Caco-2 (cell line): Measurements from ENCODE around the gene TCHHL1. TPM values are rescaled to one million over a fixed set of nuclear protein-coding genes. Genes with fewer than 3 reads are reported as not detected.
"Not testable (repeated sequence)": the region's sequence is repeated elsewhere in the genome, so short reads cannot be mapped to it uniquely, and the experiment has no call there.

Source experiments
- BruUV-seq: library from RNA; stranded (reverse); fragments of 400-500 nt; replicated peaks from 2 replicates; lab custom pipeline; 2021; lab: Mats Ljungman, UMichigan
- CTCF ChIA-PET: fragments of 300-600 bp; sonication (Branson Sonifier 250); formaldehyde crosslinking; loops from one replicate; lab custom pipeline; 2022; ENCODE audit warnings: antibody characterized with exemption; lab: Charles Lee
- POLR2A ChIA-PET: fragments of 300-600 bp; sonication (Branson Sonifier 250); formaldehyde crosslinking; loops from one replicate; lab custom pipeline; 2022; ENCODE audit warnings: antibody characterized with exemption; lab: Charles Lee
- DNase-seq, 2 experiments: peaks; one replicate each; pipeline versions ENCODE4 v3.0.0 to v3.0.0-alpha.2; 2020 to 2022
- H3K27me3 ChIP-seq: replicated peaks from 2 replicates; pipeline ENCODE4 v1.6.0; 2011; ENCODE audit warnings: low read length; ENCODE audit not compliant: control insufficient read depth, insufficient read depth
- H3K36me3 ChIP-seq: 2 replicates; pipeline ENCODE4 v1.5.1; 2011; ENCODE audit warnings: low read length; ENCODE audit not compliant: control insufficient read depth, insufficient read depth
- H3K4me1 ChIP-seq: fragments of 250-450 bp; sonication (Bioruptor Pico); 2 replicates; pipeline ENCODE4 v1.5.1; 2020; ENCODE audit warnings: mild to moderate bottlenecking
- H3K4me3 ChIP-seq: 2 replicates; pipeline ENCODE4 v1.5.1; 2011; ENCODE audit warnings: low read depth, mild to moderate bottlenecking, control low read depth, low read length
- H3K9me3 ChIP-seq: fragments of 250-450 bp; sonication (Bioruptor Pico); 2 replicates; pipeline ENCODE4 v1.5.1; 2020; ENCODE audit warnings: mild to moderate bottlenecking, moderate library complexity
- H3K27ac Mint-ChIP-seq: one replicate; pipeline ENCODE4 v1.8.0; 2022; ENCODE audit warnings: mixed read lengths; ENCODE audit not compliant: unreplicated experiment
- H3K27me3 Mint-ChIP-seq: one replicate; pipeline ENCODE4 v1.8.0; 2022; ENCODE audit warnings: mixed read lengths; ENCODE audit not compliant: insufficient read depth, unreplicated experiment
- H3K36me3 Mint-ChIP-seq: one replicate; pipeline ENCODE4 v1.8.0; 2022; ENCODE audit warnings: mild to moderate bottlenecking, mixed read lengths; ENCODE audit not compliant: insufficient read depth, unreplicated experiment
- H3K4me1 Mint-ChIP-seq: one replicate; pipeline ENCODE4 v1.8.0; 2022; ENCODE audit warnings: low read depth, mixed read lengths; ENCODE audit not compliant: unreplicated experiment
- H3K4me3 Mint-ChIP-seq: one replicate; pipeline ENCODE4 v1.8.0; 2022; ENCODE audit warnings: mild to moderate bottlenecking, moderate library complexity, mixed read lengths; ENCODE audit not compliant: unreplicated experiment
- H3K9me3 Mint-ChIP-seq: one replicate; pipeline ENCODE4 v1.8.0; 2022; ENCODE audit warnings: mixed read lengths; ENCODE audit not compliant: unreplicated experiment
- intact Hi-C: fragments of 100-400 bp; cut with micrococcal nuclease; formaldehyde crosslinking; loops from one replicate; pipeline ENCODE4 v1.10.0; 2022; ENCODE audit not compliant: unreplicated experiment
- total RNA-seq: library from RNA; stranded (reverse); gene quantifications from 2 replicates; pipeline ENCODE4 v1.2.3, GENCODE V29; 2022
- TF ChIP-seq, protein P1 (sequence below), 2 experiments: fragments of 200-600 bp in 1 of 2; IDR thresholded peaks; 1 replicate in 1 of 2; 2 replicates in 1 of 2; pipeline versions ENCODE4 v1.5.1 to v1.8.0; 2011 to 2022; ENCODE audit warnings: antibody characterized with exemption in 1 of 2, control low read depth in 1 of 2, inconsistent platforms in 1 of 2, low read depth in 1 of 2, low read length in 1 of 2, mild to moderate bottlenecking in 1 of 2, moderate library complexity in 1 of 2; ENCODE audit not compliant: insufficient read depth in 1 of 2, severe bottlenecking in 1 of 2, unreplicated experiment in 1 of 2

Gene TCHHL1
- total RNA-seq, 1 experiment from 2014 or later: not detected

DNA sequence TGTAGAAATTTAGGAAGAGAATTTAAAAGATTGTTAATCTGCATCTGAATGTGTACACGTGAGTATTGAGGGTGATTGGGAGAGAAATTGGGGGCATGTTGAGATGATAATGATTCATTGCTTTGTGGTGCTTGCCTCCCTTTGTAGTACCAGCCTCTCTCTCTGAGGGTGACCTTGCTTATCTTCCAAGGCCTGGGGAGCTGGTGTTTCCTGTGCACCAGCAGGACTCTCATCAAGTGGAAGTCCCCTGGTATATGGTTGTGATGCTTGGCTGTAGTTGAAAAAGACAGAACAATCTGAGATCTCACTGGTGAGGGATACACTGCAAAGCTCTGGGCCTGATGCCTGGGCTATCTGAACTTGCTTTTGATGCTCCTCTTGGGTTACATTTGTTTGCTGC, 4.0 kb downstream of the TCHHL1 start:
- H3K27me3 Mint-ChIP-seq: peaks cover 5% of the 10 kb centered on the region
- no peaks in the 10 kb centered on the region for H3K4me1 Mint-ChIP-seq
- H3K27me3 ChIP-seq: no peaks in the 10 kb centered on the region
- no peak overlapping the region for H3K4me3 ChIP-seq
- ChIA-PET CTCF (no interaction called here), POLR2A (no interaction called here)
- H3K36me3 ChIP-seq: no peaks in the 10 kb centered on the region
- TF ChIP-seq, protein P1, sequence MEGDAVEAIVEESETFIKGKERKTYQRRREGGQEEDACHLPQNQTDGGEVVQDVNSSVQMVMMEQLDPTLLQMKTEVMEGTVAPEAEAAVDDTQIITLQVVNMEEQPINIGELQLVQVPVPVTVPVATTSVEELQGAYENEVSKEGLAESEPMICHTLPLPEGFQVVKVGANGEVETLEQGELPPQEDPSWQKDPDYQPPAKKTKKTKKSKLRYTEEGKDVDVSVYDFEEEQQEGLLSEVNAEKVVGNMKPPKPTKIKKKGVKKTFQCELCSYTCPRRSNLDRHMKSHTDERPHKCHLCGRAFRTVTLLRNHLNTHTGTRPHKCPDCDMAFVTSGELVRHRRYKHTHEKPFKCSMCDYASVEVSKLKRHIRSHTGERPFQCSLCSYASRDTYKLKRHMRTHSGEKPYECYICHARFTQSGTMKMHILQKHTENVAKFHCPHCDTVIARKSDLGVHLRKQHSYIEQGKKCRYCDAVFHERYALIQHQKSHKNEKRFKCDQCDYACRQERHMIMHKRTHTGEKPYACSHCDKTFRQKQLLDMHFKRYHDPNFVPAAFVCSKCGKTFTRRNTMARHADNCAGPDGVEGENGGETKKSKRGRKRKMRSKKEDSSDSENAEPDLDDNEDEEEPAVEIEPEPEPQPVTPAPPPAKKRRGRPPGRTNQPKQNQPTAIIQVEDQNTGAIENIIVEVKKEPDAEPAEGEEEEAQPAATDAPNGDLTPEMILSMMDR (IDR thresholded peaks at IDR 0.05; ENCODE audit: insufficient read depth in 1 of 2, low read depth in 1 of 2, low read length in 1 of 2, severe bottlenecking in 1 of 2, unreplicated experiment in 1 of 2): no peak
- H3K27ac Mint-ChIP-seq: no peak overlapping the region
- H3K9me3 ChIP-seq: no peaks in the 10 kb centered on the region
- H3K36me3 Mint-ChIP-seq: no peaks in the 10 kb centered on the region
- intact Hi-C loops: no loop called here
- no peaks in the 10 kb centered on the region for H3K9me3 Mint-ChIP-seq
- H3K4me3 Mint-ChIP-seq: no peak overlapping the region
- H3K4me1 ChIP-seq: no peaks in the 10 kb centered on the region
- DNase-seq: no peak
- no TSS peak for BruUV-seq

DNA sequence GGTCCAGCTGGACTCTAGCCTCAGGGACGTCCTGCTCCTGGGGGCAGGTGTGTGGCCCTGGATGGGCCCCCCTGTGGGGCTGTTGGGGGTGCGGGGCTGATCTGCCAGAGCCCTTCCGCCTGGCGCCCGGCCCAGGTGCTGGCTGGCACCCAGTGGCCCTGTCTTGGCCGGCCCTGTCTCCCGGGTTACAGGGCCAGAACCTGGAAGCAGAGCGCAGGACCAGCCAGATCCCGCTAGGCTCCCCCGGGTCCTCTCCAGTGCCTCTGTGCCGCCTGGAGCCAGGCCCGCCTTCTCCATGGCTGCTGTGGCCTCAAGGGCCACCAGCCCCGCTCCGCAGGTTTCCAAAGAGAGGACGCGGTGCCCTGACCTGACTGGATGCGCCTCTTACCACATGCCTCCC, 7.8 kb downstream of the TCHHL1 start:
- H3K27ac Mint-ChIP-seq, H3K9me3 ChIP-seq, H3K4me1 ChIP-seq, BruUV-seq, DNase-seq, H3K9me3 Mint-ChIP-seq, H3K4me3 Mint-ChIP-seq, H3K36me3 Mint-ChIP-seq, POLR2A ChIA-PET, H3K36me3 ChIP-seq, H3K4me3 ChIP-seq, CTCF ChIA-PET, intact Hi-C loops, H3K27me3 ChIP-seq, H3K4me1 Mint-ChIP-seq: not testable (repeated sequence)
- peaks cover 13% of the 10 kb centered on the region for H3K27me3 Mint-ChIP-seq

DNA sequence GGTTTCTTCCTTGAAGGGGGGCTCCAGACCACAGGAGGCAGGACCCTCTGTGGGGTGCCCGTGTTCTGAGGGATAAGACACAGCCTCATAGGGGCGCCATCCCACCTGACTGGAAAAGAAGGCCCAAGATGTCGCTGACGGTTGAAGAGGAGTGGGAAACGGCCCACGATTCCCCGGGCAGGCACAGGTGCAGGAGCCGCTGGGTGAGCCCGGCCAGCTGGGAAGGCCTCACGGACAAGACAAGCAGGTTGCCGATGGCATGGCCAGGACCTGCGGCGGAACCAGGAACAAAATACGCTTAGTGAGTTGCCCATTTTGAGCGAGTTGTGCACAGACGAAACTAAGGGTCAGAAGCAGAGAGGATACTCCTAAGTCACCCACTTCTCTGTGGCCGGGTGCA, 8.4 kb downstream of the TCHHL1 start:
- H3K36me3 Mint-ChIP-seq, H3K27ac Mint-ChIP-seq, BruUV-seq, intact Hi-C loops, H3K4me3 ChIP-seq, H3K36me3 ChIP-seq, H3K4me3 Mint-ChIP-seq, DNase-seq, H3K9me3 ChIP-seq, H3K27me3 ChIP-seq, H3K4me1 Mint-ChIP-seq, H3K9me3 Mint-ChIP-seq, POLR2A ChIA-PET, H3K4me1 ChIP-seq, CTCF ChIA-PET: not testable (repeated sequence)
- H3K27me3 Mint-ChIP-seq: peaks cover 13% of the 10 kb centered on the region

DNA sequence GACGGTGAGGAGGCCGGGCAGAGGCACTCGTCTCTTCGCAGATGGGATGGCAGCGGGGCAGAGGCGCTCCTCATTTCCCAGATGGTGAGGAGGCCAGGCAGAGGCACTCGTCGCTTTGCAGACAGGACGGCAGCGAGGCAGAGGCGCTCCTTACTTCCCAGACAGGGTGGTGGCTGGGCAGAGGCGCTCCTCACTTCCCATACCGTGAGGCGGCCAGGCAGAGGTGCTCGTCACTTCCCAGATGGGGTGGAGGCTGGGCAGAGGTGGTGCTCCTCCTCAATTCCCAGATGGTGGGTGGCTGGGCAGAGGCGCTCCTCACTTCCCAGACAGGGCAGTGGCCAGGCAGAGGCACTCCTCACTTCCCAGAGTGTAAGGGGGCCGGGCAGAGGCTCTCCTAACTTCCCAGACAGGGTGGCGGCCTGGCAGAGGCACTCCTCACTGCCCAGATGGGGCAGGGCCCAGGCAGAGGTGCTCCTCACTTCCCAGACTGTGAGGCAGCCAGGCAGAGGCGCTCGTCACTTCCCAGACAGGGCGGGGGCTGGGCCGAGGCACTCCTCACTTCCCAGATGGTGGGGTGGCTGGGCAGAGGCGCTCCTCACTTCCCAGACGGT, 9.9 kb downstream of the TCHHL1 start:
- H3K4me3 ChIP-seq: no peak overlapping the region
- H3K27me3 Mint-ChIP-seq: peaks cover 13% of the 10 kb centered on the region
- H3K9me3 Mint-ChIP-seq: no peaks in the 10 kb centered on the region
- H3K4me3 Mint-ChIP-seq: no peak overlapping the region
- no TSS peak for BruUV-seq
- DNase-seq: no peak
- no peaks in the 10 kb centered on the region; the same call in 1 of the 2 replicates for H3K27me3 ChIP-seq
- ChIA-PET POLR2A (no interaction called here), CTCF (no interaction called here)
- TF ChIP-seq, protein P1 (IDR thresholded peaks at IDR 0.05; ENCODE audit: insufficient read depth in 1 of 2, low read depth in 1 of 2, low read length in 1 of 2, severe bottlenecking in 1 of 2, unreplicated experiment in 1 of 2): no peak
- H3K4me1 ChIP-seq: no peaks in the 10 kb centered on the region
- H3K27ac Mint-ChIP-seq: no peak overlapping the region
- no peaks in the 10 kb centered on the region for H3K9me3 ChIP-seq
- no peaks in the 10 kb centered on the region for H3K36me3 ChIP-seq
- intact Hi-C loops: no loop called here
- no peaks in the 10 kb centered on the region for H3K4me1 Mint-ChIP-seq
- H3K36me3 Mint-ChIP-seq: no peaks in the 10 kb centered on the region
